HG03064 (cell line): ENCODE results near the gene CKAP4.
"Not testable (repeated sequence)": the region's sequence is repeated elsewhere in the genome, so short reads cannot be mapped to it uniquely, and the experiment has no call there.

Experiments used
- ATAC-seq: cut with Tn5 transposase; IDR thresholded peaks from one replicate; pipeline ENCODE4 v1.9.1; 2021; ENCODE audit warnings: low read depth; ENCODE audit not compliant: unreplicated experiment

CKAP4 gene, protein sequence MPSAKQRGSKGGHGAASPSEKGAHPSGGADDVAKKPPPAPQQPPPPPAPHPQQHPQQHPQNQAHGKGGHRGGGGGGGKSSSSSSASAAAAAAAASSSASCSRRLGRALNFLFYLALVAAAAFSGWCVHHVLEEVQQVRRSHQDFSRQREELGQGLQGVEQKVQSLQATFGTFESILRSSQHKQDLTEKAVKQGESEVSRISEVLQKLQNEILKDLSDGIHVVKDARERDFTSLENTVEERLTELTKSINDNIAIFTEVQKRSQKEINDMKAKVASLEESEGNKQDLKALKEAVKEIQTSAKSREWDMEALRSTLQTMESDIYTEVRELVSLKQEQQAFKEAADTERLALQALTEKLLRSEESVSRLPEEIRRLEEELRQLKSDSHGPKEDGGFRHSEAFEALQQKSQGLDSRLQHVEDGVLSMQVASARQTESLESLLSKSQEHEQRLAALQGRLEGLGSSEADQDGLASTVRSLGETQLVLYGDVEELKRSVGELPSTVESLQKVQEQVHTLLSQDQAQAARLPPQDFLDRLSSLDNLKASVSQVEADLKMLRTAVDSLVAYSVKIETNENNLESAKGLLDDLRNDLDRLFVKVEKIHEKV

GRCh38 chr12:106247674-106248311, at the start of gene CKAP4:
CKAP4 (minus strand) TSS chr12:106248020; CDS start chr12:106247851, 169 bp downstream.
- peak; percentile 41 for ATAC-seq

DNA sequence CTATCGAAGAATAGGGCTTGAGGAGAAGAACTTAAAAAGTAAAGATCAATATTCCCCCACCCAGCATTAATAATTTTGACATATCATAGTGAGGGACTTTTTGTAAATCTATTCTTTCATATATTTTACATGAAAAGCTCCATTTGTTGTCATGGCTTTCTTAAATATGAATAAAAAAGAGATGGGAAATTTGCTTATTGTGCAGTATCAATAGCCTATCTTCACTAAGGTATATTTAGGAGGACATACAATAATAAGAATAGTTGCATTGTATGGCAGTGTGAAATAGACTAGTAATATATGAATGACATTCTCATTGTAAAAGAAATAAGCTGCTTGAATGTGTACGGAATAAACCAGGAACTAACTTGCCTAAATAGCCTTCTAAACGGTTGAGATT, 49.3 kb upstream of the CKAP4 start:
- no peak for ATAC-seq

DNA sequence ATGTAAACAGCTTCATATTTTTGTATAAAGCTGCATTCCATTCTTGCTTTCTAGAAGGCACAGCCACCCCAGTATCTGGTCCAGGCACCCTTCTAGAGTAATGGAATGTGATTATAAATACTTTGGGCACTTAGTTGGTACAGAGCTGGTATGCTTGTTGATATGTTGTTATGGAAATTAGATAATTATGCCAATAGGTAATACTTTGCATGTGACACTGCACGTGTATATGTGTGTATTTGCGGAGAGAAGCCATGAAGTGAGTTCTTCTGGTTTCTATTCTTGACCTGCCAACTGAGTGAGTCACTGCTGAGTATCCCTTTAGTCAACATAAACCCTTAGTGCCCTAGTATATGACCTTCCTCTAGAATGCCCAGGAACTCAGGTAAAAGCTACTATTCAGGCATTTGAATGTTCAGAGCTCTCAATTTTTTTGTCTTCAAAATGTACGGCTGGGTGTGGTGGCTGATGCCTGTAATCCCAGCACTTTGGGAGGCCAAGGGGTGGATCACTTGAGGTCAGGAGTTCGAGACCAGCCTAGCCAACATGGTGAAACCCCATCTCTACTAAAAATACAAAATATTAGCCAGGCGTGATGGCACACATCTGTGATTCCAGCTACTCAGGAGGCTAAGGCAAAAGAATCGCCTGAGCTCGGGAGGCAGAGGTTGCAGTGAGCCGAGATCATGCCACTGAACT, 48.5 kb upstream of the CKAP4 start:
- ATAC-seq, result no peak

DNA sequence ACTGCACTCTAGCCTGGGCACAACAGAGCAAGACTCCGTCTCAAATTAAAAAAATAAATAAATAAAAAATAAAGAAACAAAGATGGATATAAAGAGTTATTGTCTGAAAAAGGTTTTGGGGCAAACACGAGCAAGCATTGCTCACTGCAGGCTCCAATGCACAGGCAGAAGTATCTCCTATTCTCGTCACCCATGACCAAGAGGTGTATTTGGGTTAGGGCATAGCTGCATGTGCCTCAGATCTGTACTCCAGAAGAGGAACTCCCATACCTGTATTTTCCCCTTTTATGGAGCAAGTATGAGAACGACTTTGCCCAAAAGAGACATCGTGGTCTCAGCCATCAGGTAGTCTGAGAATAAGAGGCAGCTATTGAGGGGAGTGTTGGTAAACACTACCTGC, 44.5 kb upstream of the CKAP4 start:
- ATAC-seq, result no peak

DNA sequence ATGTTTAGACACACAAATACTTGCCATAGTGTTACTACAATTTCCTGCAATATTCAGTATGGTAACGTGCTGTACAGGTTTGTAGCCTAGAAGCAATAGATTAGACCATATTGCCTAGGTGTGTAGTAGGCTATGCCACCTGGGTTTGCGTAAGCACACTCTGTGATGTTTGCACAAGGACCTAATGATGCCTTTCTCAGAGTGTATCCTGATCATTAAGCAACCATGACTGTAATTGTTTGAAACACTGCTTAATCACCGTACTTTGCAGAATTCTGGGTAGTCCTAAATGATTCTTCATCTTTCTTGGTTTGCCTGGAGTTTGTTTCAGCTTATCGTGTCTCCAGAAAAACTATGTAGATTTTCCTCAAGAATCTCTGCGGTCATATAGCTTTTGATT, 43.5 kb upstream of the CKAP4 start:
- ATAC-seq, result no peak

- no peak for ATAC-seq
These were observed 42.8 kb upstream of the CKAP4 start for GRCh38 chr12:106290666-106291065.

GRCh38 chr12:106289196-106289681, 41.4 kb upstream of the CKAP4 start:
- no peak for ATAC-seq

DNA sequence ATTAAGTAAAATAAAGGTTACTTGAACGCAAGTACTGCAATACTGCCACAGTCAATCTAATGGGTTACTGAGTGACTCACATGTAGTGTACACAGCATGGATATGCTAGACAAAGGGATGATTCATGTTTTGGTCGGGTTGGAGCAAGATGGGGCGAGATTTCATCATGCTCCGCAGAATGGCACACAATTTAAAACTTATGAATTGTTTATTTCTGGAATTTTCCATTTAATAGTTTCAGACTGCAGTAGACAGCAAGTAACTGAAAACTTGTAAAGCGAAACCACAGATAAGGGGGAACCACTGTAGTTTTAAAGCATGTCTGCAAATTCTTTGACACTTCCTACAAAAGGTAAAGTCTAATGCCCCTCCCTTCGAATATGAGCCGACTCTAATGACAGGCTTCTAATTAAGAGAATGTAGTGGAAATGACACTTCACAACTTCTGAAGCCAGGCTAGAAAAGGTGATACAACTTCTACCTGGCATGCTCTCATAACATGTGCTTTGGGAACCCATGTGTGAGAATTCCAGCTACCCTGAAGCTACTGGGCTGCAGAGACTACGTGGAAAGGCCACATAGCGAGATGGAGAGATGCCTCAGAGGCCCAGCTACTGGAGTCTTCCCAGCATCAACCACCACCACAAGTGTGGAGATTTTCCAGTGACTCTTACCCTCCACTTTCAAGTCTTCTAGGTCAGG, 40.8 kb upstream of the CKAP4 start:
- ATAC-seq, result no peak

DNA sequence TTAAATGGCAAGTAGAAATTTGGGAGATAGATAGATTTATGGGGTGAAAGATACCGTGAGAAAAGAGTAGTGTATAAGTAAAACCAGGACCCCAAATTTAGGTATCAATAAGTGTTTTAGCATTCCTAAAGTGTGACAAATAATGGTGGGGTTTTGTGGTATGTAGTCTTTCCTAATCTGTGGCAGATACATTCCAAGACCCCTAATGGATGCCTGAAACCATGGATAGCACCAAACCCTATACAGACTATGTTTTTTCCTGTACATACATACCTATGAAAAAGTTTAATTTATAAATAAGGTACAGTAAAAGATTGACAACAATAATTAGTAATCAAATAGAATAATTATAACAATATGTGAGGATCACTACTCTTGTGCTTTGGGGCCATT, 40.3 kb upstream of the CKAP4 start:
- ATAC-seq, result no peak

DNA sequence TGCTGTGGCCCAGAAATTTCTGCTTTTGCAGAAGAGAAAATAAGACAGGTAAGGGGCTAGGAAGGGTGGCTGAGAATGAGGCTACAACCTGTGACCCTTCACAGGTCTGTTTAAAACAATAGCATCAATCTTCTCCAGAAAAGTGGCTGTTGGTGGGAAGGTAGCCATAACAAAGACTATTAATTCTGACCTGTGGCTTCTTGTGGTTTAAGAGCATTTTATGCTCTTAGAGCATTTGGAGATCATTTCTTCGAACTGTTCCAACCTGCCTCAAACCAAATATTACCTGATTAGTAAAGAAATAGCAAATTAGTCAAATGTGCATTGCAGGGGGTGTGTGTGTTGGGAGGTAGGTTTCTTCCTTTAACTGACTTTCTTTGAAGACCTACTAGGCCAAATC, 39.5 kb upstream of the CKAP4 start:
- ATAC-seq, result no peak

- not testable (repeated sequence) for ATAC-seq
These were observed 38.8 kb upstream of the CKAP4 start for GRCh38 chr12:106286576-106287162.

DNA sequence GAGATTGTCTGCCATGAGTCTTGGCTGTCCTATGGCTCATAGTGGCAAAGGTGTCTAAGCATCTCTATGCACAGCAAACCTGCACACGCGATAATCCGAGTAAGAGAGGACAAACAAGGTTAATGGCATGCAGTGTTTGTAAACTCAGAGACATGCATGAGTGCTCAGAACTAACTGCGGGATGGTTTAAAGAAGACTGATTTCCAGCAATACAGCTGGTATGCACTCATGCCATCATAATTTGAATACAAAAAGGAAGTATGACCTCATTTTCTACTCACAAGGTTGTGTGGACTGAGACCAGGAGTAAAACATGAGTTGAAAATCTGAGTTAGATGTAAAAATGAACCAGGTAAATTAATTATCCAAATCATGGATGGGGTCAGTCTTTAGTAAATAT, 38.2 kb upstream of the CKAP4 start:
- no peak for ATAC-seq

GRCh38 chr12:106284358-106285105, 36.7 kb upstream of the CKAP4 start:
- ATAC-seq, result no peak

DNA sequence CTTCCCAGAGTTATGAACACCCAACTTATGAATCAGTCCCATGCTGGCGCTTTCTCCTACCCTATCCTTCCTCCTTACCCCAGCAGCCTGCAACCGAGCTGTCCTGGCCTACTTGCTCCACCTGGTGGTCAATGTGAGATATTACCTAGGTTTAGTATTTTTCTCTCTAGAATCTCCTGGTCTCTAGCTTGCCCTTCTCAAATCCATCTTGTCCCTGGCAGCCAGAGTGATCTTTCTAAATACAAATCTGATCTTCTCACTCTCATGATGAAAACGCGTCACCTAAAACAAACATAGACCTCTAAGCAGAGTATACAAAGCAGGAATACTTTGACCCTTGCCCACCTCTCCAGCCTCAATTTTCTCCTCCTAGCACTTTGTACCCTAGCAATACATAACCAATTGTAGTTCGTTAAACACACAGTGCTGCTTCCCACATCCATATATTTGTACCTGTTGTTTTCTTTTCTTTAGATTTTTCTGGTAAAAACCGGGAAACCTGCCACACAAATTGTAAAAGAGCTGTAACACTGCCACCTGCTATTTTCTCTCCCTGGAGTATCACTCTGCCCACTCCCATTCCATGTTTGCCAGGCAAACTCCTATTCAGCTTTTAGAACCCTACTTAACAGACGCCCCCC, 34.8 kb upstream of the CKAP4 start:
- ATAC-seq, result no peak

DNA sequence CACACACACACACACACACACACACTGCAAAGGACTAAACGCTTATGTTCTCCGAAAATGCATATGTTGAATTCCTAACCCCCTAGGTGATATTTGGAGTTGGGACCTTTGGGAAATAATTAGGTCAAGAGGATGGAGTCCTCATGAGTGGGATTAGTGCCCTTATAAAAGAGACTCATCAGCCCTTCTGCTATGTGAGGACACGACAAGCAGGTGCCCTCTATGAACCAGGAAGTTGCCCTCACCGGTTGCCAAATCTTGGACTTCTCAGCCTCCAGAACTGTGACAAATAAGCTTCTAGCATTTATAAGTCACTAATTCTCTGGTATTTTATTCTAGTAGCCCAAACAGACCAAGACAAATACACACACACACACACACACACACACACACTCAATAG, 34.0 kb upstream of the CKAP4 start:
- ATAC-seq, result no peak

- ATAC-seq, result no peak
These were observed 33.4 kb upstream of the CKAP4 start for GRCh38 chr12:106281056-106281782.

DNA sequence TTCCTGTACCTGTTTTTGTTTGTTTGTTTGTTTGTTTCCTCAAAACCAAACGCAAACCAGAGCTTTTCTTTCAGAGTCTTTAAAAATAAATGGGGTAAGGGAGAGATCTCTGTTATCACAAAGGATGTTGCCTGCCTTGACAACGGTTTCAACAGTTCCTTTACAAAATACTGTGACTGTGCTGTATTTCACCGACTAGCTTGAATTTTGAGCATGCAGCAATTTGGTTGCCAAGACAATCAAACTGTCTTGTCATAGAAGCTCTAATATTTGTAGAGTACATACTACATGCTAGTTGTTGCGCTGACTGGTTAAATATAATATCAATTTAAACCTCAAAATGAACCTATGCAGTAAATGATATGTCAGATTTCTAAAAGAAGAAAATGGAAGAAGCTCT, 32.3 kb upstream of the CKAP4 start:
- ATAC-seq, result no peak

- ATAC-seq, result peak; percentile 68
These were observed 28.4 kb upstream of the CKAP4 start for GRCh38 chr12:106276032-106276740.
